NCI-H345 treated with DMSO at 0.1 percent for 48 hours (cell line): ENCODE results near the gene ZBTB4.

Experiments
- DNase-seq: peaks from one replicate; lab custom pipeline; 2025; ENCODE audit not compliant: unreplicated experiment; lab: John Stamatoyannopoulos, UW

Gene ZBTB4

GRCh38 chr17:7423679-7424078, 55.8 kb downstream of the ZBTB4 start:
- DNase-seq = no peak

- no peak for DNase-seq
Measured at GRCh38 chr17:7421186-7421585, 58.2 kb downstream of the ZBTB4 start.

DNA sequence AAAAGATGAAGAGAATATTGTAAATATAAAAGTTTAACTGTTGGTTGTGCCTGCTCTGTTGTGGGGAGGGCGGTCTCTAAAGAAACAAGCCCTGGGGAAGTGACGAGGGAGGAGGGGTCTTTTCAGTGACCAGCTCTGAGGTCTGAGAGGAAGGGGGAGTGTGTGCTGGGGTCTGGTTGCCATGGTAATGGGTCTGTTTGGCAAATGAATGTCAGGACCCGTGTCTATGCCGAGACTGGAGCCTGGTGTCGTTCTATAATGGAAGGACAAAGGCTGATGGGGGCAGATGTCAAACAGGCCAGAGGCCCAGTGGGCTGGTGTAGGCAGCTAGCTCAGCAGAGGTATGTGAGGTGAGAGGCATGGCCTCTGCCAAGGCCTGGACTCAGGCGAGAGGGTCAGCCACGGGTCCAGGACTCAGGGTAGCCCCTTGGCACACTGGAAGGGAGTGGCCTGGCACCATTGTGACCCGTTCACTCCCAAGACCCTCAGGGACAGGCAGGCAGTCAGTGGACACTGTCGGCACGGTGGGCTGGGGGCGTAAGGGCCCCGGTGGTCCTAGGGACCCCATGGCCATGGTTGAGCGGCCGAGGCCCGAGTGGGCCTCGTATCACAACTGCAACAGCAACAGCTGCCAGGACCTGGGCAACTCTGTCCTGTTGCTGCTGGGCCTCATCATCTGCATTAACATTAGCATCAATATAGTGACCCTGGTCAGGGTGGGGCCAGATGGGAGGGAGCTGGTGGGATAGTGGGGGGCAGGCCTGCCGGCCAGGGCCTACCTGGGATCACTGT, 59.4 kb downstream of the ZBTB4 start, which contains the start of gene SPEM1:
SPEM1 (plus strand) TSS at position 506 of the 792 bp plus-strand sequence; CDS start at position 567, 61 bp downstream.
- no peak for DNase-seq

- no peak for DNase-seq
Measured at GRCh38 chr17:7418472-7419152, 60.8 kb downstream of the ZBTB4 start.

- DNase-seq = no peak
Measured at GRCh38 chr17:7417056-7417655, 62.3 kb downstream of the ZBTB4 start.

- DNase-seq = no peak
Measured at GRCh38 chr17:7416323-7416722, 63.1 kb downstream of the ZBTB4 start.

GRCh38 chr17:7415784-7416183, 63.6 kb downstream of the ZBTB4 start:
- no peak for DNase-seq

- DNase-seq = no peak
Measured at GRCh38 chr17:7414837-7415236, 64.6 kb downstream of the ZBTB4 start.

DNA sequence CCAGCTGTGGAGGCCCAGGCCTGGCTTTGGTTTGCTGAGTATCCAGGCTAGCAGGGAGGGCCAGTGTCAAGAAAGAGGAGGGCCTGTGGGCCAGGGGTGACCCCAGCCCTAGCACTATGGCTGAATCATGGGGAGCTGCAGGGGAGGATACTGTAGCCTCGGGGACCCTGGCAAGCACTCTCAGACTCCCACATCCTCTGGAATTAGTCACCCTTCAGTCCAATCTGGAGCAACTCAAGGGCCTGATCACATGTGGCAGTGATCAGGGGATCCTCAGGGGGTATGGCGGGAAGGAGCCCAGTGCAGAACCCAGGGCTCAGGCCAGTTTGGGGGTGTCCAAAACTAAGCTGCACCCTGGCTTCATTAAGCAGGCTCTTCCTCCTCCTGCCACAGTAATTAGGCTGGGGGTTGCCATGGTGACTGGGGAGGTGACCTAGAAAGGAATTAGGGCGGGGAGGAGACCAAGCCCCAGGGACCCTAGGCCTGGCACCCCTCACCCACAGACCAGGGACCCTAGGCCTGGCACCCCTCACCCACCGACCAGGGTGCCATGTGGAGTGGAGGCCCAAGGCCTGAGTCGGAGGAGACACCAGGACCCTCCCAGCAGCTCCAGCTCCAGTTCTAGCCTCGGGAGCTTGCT, 66.0 kb downstream of the ZBTB4 start:
- DNase-seq = no peak

DNA sequence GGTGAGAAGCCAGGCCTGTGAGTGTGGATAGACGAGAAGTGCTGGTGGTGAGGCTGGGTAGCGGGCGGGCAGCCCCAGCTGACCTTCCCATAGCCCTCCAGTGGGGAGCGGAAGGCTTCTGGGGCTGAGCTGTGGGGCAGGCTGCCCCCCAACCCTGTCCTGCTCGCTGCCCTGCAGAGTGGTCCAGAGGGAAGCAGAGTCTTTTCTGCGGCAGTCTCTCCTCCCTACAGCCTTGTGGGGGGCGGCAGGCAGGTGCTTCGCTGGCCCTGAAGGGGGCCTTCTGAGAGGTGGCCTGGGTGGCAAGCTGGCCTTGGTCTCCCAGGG, 68.0 kb downstream of the ZBTB4 start:
- DNase-seq = no peak

GRCh38 chr17:7410634-7411426, 68.6 kb downstream of the ZBTB4 start:
- DNase-seq = no peak

- no peak for DNase-seq
Measured at GRCh38 chr17:7409716-7410115, 69.7 kb downstream of the ZBTB4 start.
